Measurements from ENCODE around the gene NDST3.

The NDST3 gene

GRCh38 chr4:118276580-118276979, 242.3 kb downstream of the NDST3 start:
- Mint-ChIP-seq H3K4me3 (no peak overlapping the region), H3K27ac (no peak overlapping the region), H3K27me3 (no peaks in the 10 kb centered on the region), H3K4me1 (ENCODE audit: low read depth in 2 of 2) (peaks cover 19 to 23% of the 10 kb centered on the region in 2 donors), H3K36me3 (ENCODE audit: insufficient read depth) (peaks cover 19% of the 10 kb centered on the region), H3K9me3 (no peaks in the 10 kb centered on the region)
- ATAC-seq (replicated peaks): no peak
- DNase-seq: no peak

- peaks cover 24% of the 10 kb centered on the region for H3K36me3 Mint-ChIP-seq (ENCODE audit: insufficient read depth)
- H3K4me3 Mint-ChIP-seq: peak overlapping the region; percentile 92
- peaks cover 19 to 27% of the 10 kb centered on the region in 2 donors for H3K4me1 Mint-ChIP-seq (ENCODE audit: low read depth in 2 of 2)
- DNase-seq (no peak), ATAC-seq (replicated peaks) (no peak)
- H3K9me3 Mint-ChIP-seq: no peaks in the 10 kb centered on the region
- H3K27ac Mint-ChIP-seq: peak overlapping the region in 1 of 2 donors; percentile 98
- H3K27me3 Mint-ChIP-seq: no peaks in the 10 kb centered on the region
Measured at GRCh38 chr4:118277243-118277642, 243.0 kb downstream of the NDST3 start.

DNA sequence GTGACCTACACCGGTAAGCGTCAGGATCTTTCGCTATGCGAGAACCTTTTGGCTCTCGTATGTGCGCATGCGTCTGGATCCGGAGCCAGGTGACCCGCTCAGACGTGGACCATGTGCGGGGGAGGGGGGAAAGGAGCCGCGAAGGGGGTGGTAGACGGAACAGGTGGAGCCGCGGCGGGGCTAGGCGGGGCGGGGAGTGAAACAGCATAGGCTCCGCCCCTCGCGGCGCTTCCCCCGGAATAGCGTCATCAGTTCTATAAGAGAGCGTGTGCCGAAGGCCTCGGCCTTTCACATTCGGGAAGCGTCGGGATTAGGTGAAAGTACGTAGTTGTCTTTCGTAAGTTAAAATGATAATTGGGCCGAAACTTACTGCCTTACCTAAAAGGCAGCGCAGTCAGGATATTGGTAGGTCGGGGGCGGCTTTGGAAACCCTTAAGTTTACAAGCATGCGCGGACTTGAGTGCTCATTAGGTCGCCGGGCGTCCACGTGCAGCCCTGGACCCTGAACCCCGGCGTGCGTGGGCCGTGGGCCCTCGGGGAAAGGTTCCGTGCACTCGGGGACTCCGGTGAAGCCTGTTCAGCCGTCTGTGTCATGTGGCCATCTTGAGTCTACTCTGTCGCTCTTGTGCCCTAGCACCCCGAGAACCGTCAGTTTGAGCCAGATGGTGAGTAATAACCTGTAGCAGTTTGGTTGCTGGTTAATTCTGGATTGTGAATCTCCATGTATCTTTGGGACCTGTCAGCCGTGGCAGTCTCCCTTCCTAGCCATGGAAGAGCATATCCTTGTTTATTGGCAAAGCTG, 244.4 kb downstream of the NDST3 start:
- Mint-ChIP-seq H3K27ac (peak overlapping the region; percentile 98 to 99), H3K27me3 (no peaks in the 10 kb centered on the region), H3K9me3 (no peaks in the 10 kb centered on the region), H3K36me3 (ENCODE audit: insufficient read depth) (peaks cover 24% of the 10 kb centered on the region), H3K4me3 (peak overlapping the region; percentile 92), H3K4me1 (ENCODE audit: low read depth in 2 of 2) (peaks cover 23 to 31% of the 10 kb centered on the region in 2 donors)
- ATAC-seq (replicated peaks): peak; percentile 91
- peak; percentile 95 to 97 (median 95) for DNase-seq

DNA sequence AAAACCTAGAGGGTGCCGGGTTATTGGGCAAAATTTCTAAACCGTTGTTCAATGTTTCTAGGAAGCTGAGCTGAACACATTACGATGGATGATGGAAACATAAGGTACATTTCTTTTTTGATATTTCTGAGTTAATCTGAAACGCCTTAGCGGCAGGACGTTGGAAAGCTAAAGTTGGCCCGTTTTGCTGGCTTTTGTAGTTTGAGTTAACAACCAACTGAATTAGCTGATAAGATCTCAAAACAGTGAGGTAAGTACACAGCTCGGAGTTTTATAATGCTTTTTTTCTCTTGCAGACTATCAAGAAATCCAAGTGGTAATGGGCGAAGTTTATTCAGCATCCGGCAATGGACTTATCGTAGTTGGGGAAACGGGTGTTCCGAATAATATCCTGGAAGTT, 245.0 kb downstream of the NDST3 start:
- DNase-seq: no peak
- H3K4me3 Mint-ChIP-seq: peak overlapping the region; percentile 92
- H3K36me3 Mint-ChIP-seq (ENCODE audit: insufficient read depth): peaks cover 24% of the 10 kb centered on the region
- H3K27me3 Mint-ChIP-seq: no peaks in the 10 kb centered on the region
- H3K27ac Mint-ChIP-seq: peak overlapping the region; percentile 98 to 99
- no peaks in the 10 kb centered on the region for H3K9me3 Mint-ChIP-seq
- ATAC-seq (replicated peaks): no peak
- peaks cover 23 to 33% of the 10 kb centered on the region in 2 donors for H3K4me1 Mint-ChIP-seq (ENCODE audit: low read depth in 2 of 2)

- H3K4me1 Mint-ChIP-seq (ENCODE audit: low read depth in 2 of 2): peaks cover 23 to 34% of the 10 kb centered on the region in 2 donors
- H3K27ac Mint-ChIP-seq: peak overlapping the region; percentile 98 to 99
- H3K4me3 Mint-ChIP-seq: peak overlapping the region; percentile 92
- ATAC-seq (replicated peaks): no peak
- H3K27me3 Mint-ChIP-seq: no peaks in the 10 kb centered on the region
- H3K36me3 Mint-ChIP-seq (ENCODE audit: insufficient read depth): peaks cover 24% of the 10 kb centered on the region
- no peaks in the 10 kb centered on the region for H3K9me3 Mint-ChIP-seq
- no peak for DNase-seq
Measured at GRCh38 chr4:118279920-118280432, 245.7 kb downstream of the NDST3 start.

DNA sequence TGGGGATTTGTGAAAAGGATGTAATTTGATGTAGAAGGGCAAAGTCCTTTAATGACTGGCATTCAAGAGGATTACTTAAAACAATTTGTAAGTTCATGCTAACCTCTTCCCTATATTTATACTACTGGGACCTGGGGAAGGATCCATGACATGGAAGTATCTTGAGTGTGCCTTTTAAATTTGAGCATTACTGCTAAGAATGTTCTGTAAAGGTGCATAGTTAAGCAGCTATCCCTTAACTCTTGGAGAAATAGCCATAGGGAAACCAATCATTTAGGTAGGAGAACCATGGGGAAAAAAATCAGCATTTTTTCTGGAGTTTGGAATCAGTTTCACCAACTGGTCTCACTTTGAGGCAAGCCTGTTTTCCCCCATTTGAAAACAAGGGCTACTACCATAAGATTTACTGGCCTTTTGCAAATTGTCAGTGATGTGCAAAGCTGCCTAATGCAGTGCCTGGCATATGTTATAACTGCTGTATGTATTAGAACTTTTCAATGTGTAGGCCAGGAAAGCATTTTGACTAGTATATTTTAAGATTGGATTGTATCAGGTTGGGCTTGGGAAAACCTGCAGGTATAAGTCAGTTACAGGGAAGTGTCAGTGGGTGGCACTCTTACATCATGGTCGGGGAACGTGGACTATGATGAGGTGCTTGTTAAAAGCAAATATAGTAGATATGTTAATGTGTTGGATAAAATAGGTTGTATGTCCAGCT, 246.4 kb downstream of the NDST3 start:
- no peaks in the 10 kb centered on the region for H3K27me3 Mint-ChIP-seq
- peak overlapping the region; percentile 44 to 80 for H3K27ac Mint-ChIP-seq
- ATAC-seq (replicated peaks): no peak
- H3K4me1 Mint-ChIP-seq (ENCODE audit: low read depth in 2 of 2): peaks cover 23 to 34% of the 10 kb centered on the region in 2 donors
- no peaks in the 10 kb centered on the region for H3K9me3 Mint-ChIP-seq
- DNase-seq: peak; percentile 14 to 26 (median 21)
- H3K4me3 Mint-ChIP-seq: peak overlapping the region; percentile 28 to 92
- peaks cover 24% of the 10 kb centered on the region for H3K36me3 Mint-ChIP-seq (ENCODE audit: insufficient read depth)

DNA sequence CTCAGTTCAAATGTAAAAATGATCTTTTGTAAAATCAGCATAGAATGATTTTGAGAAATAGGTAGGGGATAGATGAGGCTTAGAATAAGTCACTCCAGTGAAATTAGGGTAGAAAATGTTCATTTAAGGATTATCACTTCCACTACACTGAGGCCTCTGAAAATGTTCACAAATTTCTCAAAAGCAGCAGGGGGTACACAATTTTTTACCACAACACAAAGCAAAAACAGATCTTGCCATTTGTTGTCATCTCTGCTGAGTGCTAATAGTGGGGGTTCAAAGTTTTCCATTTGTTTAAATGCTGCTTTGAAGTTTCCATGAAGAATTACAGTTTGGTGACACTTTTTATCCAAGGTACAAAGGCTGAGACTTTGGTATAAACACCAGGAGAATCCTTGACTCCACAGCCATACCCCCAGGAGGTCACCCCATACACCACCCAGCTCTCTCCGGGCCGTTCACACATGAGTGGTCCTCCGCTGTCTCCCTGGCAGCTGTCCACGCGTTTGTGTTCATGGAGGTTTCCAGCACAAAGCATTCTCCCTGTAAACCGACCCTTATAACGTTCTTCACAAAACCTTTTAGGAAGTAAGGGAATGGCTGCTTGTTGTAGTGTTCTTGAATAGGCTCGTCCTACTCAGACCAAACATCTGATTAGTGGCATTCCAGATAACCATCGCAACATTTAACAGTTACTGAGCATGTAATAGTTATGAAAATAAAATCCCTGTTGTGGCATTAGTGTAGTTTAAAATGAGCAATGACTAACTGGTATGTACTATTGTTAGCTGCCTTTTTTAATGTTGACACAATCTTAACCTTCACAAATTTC, 247.5 kb downstream of the NDST3 start:
- peaks cover 23 to 34% of the 10 kb centered on the region in 2 donors for H3K4me1 Mint-ChIP-seq (ENCODE audit: low read depth in 2 of 2)
- peak overlapping the region; percentile 44 to 80 for H3K27ac Mint-ChIP-seq
- no peak overlapping the region for H3K4me3 Mint-ChIP-seq
- H3K36me3 Mint-ChIP-seq (ENCODE audit: insufficient read depth): peaks cover 24% of the 10 kb centered on the region
- ATAC-seq (replicated peaks) (no peak), DNase-seq (no peak)
- H3K9me3 Mint-ChIP-seq: no peaks in the 10 kb centered on the region
- no peaks in the 10 kb centered on the region for H3K27me3 Mint-ChIP-seq

- Mint-ChIP-seq H3K27me3 (no peaks in the 10 kb centered on the region), H3K9me3 (no peaks in the 10 kb centered on the region)
Measured at GRCh38 chr4:118282692-118283091, 248.4 kb downstream of the NDST3 start.

DNA sequence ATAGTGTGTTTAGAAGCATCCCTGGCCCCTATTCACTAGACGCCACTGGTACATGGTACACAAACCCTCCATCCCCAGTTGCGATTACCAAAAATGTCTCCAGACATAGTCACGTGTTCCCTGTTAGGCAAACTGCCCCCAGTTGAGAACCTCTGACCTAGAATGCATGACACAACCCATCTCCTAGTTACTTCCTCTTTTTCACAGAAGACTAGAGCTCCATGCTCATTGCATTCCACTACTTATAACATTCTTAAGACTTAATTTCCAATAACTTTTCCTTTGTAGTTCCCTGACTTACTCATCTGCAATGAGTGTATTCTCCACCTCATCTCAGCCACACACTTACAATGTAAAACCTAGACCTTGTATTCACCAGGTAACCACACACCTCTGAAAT, 249.9 kb downstream of the NDST3 start:
- Mint-ChIP-seq H3K27ac (no peak overlapping the region), H3K36me3 (ENCODE audit: insufficient read depth) (peaks cover 13% of the 10 kb centered on the region), H3K4me1 (ENCODE audit: low read depth in 2 of 2) (peaks cover 14 to 18% of the 10 kb centered on the region in 2 donors), H3K4me3 (no peak overlapping the region), H3K9me3 (no peaks in the 10 kb centered on the region), H3K27me3 (no peaks in the 10 kb centered on the region)
- DNase-seq (no peak), ATAC-seq (replicated peaks) (no peak)

More at GRCh38 chr4:118282692-118283091, 248.4 kb downstream of the NDST3 start:
- H3K27ac Mint-ChIP-seq: peak overlapping the region in 1 of 2 donors; percentile 1
- H3K4me3 Mint-ChIP-seq: no peak overlapping the region
- no peak for ATAC-seq (replicated peaks)
- H3K4me1 Mint-ChIP-seq (ENCODE audit: low read depth in 2 of 2): peaks cover 22 to 30% of the 10 kb centered on the region in 2 donors
- DNase-seq: no peak
- peaks cover 24% of the 10 kb centered on the region for H3K36me3 Mint-ChIP-seq (ENCODE audit: insufficient read depth)

DNA sequence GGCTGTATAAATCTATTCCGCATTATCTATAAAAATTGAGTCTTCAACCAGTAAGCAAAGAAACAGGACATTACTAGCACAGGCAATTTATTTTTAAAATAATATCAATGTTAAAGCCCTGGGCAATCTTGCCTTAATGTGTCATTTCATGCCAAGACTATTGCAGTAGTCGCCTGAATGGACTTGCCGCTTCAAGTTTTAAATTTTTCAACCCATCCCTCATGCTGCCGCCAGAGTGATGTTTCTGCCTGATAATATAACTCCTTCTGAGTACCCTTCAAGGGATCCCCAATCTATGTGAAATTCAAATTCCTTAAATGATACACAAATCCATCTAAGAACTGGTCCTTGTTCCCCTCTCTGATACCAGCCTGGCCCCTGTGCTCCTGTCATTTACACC, 251.6 kb downstream of the NDST3 start:
- no peak for ATAC-seq (replicated peaks)
- Mint-ChIP-seq H3K27me3 (peaks cover 0 to under 1% of the 10 kb centered on the region in 2 donors), H3K27ac (no peak overlapping the region), H3K4me3 (no peak overlapping the region), H3K9me3 (no peaks in the 10 kb centered on the region), H3K4me1 (ENCODE audit: low read depth in 2 of 2) (peaks cover 5 to 11% of the 10 kb centered on the region in 2 donors), H3K36me3 (ENCODE audit: insufficient read depth) (peaks cover 5% of the 10 kb centered on the region)
- DNase-seq: no peak

DNA sequence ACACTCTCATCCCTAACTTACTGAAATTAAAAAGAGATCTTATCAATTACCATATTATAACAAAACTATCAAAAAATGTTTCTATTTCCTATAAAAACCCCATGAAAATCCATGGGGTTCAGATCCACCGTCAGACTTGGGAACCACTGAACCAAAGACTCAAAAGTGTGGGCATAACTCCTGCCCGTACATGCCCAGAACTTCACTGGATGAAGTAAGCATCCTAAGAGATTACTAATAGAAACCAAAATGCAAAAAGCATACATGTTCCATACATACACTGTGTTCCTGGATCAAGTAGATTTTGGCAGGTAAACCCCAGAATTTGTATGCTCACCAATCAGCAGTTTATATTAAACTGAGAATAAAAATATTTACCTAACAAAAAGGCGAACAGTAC, 252.4 kb downstream of the NDST3 start:
- Mint-ChIP-seq H3K4me1 (ENCODE audit: low read depth in 2 of 2) (peaks cover 5 to 11% of the 10 kb centered on the region in 2 donors), H3K36me3 (ENCODE audit: insufficient read depth) (peaks cover 4% of the 10 kb centered on the region), H3K4me3 (no peak overlapping the region), H3K27me3 (peaks cover 0 to 6% of the 10 kb centered on the region in 2 donors), H3K9me3 (no peaks in the 10 kb centered on the region), H3K27ac (no peak overlapping the region)
- no peak for ATAC-seq (replicated peaks)
- no peak for DNase-seq

- Mint-ChIP-seq H3K36me3 (ENCODE audit: insufficient read depth) (no peaks in the 10 kb centered on the region), H3K27me3 (peaks cover 0 to 6% of the 10 kb centered on the region in 2 donors)
- DNase-seq: no peak
Measured at GRCh38 chr4:118287711-118288451, 253.6 kb downstream of the NDST3 start.

More at GRCh38 chr4:118287711-118288451, 253.6 kb downstream of the NDST3 start:
- H3K9me3 Mint-ChIP-seq: no peaks in the 10 kb centered on the region
- H3K27ac Mint-ChIP-seq: no peak overlapping the region
- peaks cover 3 to 5% of the 10 kb centered on the region in 2 donors for H3K4me1 Mint-ChIP-seq (ENCODE audit: low read depth in 2 of 2)
- no peak overlapping the region for H3K4me3 Mint-ChIP-seq
- ATAC-seq (replicated peaks): no peak
